HG03159 (cell line): ENCODE data around the gene COX8C.
"Not testable (repeated sequence)": the region's sequence is repeated elsewhere in the genome, so short reads cannot be mapped to it uniquely, and the experiment has no call there.

Experiments
- ATAC-seq: cut with Tn5 transposase; IDR thresholded peaks from one replicate; pipeline ENCODE4 v1.9.1; 2021; ENCODE audit warnings: mild to moderate bottlenecking, moderate library complexity; ENCODE audit not compliant: unreplicated experiment

The COX8C gene

GRCh38 chr14:93319958-93320357 lies 27.0 kb upstream of the COX8C start:
- peak; percentile 38 for ATAC-seq

- no peak for ATAC-seq
Observed at GRCh38 chr14:93320489-93320888, 26.5 kb upstream of the COX8C start.

GRCh38 chr14:93322929-93323599 lies 23.9 kb upstream of the COX8C start:
- ATAC-seq: no peak

- ATAC-seq: no peak
Observed at GRCh38 chr14:93323600-93324174, 23.3 kb upstream of the COX8C start.

- no peak for ATAC-seq
Observed at GRCh38 chr14:93326196-93326595, 20.8 kb upstream of the COX8C start.

DNA sequence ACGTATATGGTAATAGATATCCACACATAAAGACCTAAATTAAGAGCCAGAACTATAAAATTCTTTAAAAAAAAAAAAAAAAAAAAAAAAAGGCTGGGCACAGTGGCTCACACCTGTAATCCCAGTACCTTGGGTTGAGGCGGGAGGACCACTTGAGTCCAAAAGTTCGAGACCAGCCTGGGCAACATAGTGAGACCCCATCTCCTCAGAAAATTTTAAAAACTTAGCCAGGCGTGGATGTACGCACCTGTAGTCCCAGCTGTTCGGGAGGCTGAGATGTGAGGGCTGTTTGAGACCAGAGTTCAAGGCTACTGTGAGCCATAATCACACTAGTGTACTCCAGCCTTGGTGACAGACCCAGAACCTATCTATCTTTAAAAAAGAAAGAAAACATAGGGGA lies 18.4 kb upstream of the COX8C start:
- ATAC-seq: no peak

DNA sequence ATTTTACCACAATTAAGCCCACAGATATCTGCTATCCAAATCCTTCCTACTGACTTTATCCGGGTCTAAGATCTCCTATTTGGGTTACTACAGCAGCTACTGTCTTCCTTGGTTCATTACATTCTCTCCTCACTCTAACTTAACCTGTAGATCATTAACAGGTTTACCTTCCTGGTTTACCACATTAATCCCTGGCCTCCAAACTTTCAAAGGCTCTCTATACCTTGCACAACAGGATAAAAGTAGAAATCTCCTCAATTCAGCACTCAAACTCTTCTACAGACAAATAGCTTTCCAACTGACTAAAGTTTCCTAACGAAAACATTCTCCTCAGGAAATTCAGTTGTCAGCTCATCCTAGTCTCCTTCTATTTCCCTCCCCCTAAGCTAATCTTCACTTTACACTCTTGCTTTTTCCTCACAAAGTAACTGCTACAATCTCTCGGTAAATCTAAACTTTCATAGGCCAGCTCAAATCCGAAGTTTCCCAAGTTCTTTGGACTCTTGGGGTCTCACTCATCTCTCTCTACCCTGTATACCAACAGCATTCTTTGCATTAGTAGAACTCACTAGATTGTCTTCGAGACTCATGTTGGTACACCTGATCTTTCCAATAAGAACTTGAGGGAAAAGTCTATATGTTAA lies 16.9 kb upstream of the COX8C start:
- ATAC-seq: no peak

- ATAC-seq: no peak
Observed at GRCh38 chr14:93330609-93331000, 16.4 kb upstream of the COX8C start.

GRCh38 chr14:93331002-93331727 lies 15.8 kb upstream of the COX8C start:
- no peak for ATAC-seq

- no peak for ATAC-seq
Observed at GRCh38 chr14:93331728-93332396, 15.1 kb upstream of the COX8C start.

DNA sequence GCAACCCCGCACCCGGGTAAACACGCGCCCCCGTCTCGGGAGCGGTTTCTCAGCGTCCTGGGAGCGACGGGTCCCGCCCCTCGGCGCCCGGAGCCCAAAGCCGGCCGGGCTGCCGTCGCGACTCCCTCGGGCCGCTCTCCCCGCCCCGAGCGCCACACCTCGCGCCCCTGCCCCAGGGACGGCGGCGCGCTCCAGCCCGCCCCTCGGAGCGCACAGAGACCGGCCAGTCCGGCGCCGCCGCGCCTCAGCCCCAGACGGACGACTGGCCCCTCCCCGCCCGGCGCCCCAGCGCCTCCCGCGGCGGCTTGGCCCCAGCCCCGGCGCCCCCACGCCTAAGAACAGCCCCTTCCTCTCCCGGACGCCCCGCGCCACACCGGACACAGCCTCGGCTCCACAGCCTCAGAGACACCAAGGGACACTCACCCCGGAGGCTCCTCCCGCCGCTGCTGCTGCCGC lies 14.6 kb upstream of the COX8C start:
- ATAC-seq: peak; percentile 58

DNA sequence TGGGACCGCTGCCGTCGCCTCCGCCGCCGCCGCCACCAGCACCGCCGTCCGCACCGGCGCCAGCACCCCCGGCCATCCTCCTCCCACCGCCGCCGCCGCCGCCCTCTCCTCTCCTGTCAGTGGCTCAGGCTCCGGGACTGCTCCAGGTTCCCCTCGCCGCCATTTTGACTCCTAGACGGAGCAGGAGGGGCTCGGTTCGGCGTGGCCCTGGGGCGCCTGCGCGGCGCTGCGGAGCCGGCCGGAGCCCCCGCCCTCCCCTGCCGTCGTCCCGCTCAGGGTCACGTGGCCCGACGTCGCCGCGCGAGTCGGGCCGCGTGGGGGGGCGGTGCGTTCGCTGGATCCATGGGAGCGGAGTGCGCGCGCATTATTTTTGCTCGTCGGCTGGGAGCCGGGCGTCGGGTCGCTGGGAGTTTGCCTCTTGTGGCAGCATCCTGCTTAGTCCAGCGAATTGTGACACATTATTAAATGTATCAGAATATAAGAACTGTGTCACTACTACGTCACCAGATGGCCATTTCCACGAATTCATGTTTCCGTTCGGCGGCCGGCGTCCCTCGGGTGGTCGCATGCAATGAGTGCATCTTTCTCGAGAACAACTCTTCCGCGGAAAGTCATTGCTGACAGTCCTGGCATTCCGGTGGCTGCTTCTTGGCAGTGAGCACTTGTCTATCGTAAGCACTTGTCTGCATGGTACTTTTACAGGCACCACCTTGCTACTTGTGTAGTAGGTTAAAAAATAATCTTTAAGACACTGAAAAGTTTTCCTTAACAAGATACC lies 13.9 kb upstream of the COX8C start, which contains the start of gene BTBD7:
BTBD7 (minus strand) TSS at position 184 of the 778 bp plus-strand sequence. CDS start 36,985 bp downstream, outside the sequence.
- ATAC-seq: peak; percentile 87

GRCh38 chr14:93333631-93334103 lies 13.3 kb upstream of the COX8C start:
- no peak for ATAC-seq

DNA sequence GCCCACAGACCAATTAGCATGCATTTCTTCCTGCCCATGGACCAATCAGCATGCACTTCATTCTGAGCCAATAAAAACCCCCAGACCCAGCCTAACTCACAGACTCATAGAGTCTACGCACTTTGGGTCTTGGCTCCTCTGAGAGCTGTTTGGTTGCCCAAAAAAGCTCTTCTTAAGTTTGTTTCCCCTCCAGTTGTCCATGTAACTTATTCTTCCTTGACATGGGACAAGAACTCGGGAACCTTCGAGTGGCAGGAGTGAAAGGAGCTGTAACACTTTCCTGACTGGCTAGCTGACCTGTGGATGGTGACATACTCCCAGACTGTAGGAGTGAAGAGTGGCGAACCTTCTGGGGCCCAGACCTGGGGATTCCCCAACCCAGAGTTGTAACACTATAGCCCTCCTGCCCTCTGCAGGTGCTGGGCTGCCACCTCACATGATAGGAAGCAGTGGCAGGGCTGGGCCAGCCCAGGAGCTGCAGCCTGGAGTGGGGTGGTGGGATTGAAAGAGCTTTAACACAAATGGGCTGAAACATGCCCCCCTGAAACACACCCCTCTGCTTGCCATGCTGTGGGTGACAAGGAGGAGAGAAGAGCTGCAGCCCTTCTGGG lies 9.7 kb upstream of the COX8C start:
- ATAC-seq: no peak

GRCh38 chr14:93337884-93338283 lies 9.1 kb upstream of the COX8C start:
- no peak for ATAC-seq

DNA sequence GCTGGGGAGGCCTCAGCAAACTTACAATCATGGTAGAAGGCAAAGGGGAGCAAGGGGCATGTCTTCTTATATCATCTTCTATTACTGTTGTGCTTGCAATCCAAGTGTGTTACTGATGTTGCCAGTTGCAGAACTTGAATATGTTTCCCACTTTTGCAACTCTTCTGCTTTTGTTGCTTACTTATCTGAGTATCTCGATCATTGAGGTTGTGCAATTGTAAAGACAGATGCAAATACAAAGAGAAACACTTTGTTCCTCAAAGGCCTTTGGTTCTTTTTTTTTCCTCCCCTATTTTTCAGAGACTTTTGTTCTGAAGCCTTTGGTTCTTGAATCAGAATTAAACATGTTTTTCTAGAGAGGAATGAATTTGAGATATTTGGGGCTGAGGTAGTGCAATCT lies 3.7 kb upstream of the COX8C start:
- no peak for ATAC-seq

DNA sequence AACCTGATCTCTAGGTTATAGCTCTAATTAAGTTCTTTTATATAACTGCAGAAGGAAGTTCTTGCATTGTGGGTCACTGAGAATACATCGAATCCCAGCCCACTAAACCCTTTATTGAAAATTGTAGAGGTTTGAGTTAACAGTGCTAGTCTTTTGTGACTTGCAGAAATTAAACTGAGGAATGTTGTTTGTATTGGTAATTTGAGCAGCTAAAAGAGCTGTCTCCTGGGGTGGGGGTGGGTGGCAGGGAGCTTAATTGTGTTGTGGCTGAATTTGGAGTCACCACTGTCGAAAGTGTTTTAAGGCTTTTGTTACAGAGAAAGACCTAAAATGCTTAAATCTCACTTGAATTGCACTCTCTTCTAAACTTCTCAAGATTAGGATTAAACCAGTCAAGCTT lies 3.2 kb upstream of the COX8C start:
- no peak for ATAC-seq

GRCh38 chr14:93347850-93348249 lies 868 bp downstream of the COX8C start:
- ATAC-seq: no peak

GRCh38 chr14:93348292-93348691 lies 1.3 kb downstream of the COX8C start:
- ATAC-seq: no peak

DNA sequence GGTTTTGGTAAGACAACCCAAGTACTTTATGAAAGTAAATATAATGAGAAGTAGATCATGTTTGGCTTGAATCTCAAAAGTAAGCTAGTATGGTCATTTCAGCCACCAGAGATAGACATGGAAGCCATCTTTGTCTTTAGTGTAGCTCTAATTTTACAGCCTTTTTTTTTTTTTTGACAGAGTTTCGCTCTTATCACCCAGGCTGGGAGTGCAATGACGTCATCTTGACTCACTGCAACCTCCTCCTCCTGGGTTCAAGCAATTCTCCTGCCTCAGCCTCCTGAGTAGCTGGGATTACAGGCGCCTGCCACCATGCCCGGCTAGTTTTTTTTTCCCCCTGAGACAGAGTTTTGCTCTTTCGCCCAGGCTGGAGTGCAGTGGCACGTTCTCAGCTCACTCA lies 7.9 kb downstream of the COX8C start:
- ATAC-seq: not testable (repeated sequence)
